Measurements from ENCODE around the gene HOXB3.

DNA sequence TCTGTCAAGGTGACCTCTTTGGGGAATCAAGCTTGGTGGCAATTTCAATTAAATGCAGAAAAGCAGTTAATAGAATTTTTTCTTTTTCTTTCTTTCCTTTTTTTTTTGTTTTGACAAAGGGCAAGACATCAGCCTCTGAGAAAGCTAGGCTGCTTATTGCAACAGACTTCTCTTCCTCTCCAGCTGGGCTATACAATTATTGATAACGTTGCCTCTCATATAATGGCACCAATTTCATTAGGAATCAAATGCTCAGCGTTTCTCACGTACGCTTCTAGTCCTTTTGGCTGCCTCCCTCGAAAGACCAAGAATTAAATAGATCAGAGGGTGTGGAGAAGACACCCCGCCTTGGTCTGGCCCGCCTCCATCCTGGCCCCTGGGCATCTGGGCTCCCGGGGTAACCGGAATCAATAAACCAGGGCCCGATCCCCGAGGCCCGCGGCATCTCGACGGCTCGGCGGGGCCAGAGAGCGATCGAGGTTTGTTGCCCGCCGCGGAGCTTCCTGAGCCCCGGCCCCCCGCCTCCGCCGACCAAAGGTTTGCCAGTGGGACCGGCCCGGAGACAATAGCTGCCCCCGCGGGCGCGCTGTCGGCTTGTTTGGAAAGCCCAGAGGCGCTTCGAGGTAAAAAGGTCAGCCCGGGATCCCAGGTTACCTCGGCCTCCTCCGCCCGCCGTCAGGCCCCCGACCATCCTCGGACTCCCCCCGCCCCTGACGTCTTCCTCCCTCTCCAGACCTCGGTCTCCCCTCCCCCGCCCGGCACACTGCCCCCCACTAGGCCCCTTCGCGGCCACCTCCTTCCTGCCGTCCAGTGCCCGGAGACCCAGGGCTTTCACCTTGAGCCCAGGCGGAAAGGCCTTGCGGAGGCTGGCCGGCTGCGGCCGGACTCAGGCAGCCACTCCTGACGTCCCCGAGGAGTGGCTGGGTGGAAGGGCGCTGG is 63.2 kb downstream of the HOXB3 start:
- TF ChIP-seq CTCF (IDR thresholded peaks at IDR 0.05) (no peak), POLR2A (IDR thresholded peaks at IDR 0.05) (no peak)

All from Peyer's patch (tissue), 4 donors.